Stimulated activated CD4-positive, alpha-beta T cell treated with anti-CD3 and anti-CD28 coated beads, Interleukin-1b, Interleukin-23, amount 100 ng/mL, for 24 hours (primary cell): ENCODE results near the gene DHX29.

Experiments used
- DNase-seq, 4 experiments: peaks; one replicate each; pipeline ENCODE4 v3.0.0-alpha.2; 2020; ENCODE audit warnings: low read depth in 4 of 4, low spot score in 1 of 4

The DHX29 gene

DNA sequence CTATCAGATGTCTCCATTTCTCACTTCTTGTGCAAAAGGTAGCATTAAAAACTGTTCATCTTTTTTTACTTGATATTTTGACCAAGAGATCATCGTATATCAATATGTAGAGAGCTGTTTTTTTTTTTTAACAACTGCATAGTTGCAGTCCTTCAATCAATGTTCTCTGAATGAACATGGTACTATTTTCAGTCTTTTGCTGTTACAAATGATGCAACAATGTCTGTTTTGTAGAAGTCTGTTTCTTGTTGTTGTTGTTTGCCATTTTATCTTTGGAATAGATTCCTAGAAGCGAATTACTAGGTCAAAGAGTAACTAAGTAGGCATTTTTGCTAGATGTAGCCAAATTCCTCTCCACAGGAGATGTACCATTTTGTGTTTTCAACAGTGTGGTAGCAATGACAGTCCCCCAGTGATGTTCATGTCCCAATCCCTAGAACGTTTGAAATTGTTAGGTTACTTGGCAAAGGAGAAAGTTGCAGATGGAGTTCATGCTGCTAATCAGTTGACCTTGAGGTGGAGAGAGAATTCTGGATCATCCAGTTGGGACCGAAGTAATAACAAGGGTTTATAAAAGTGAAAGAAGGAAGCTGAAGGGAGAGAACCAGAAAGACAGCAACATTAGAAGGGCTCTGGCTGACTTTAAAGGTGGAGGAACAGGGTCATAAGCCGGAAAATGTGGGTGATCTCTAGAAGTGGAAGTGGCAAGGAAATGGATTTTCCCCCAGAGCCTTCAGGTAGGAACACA, 6.5 kb upstream of the DHX29 start:
- no peak for DNase-seq

- peak in 2 of 4 experiments; percentile 0 to 5 for DNase-seq
Observed at GRCh38 chr5:55308254-55308836, 851 bp upstream of the DHX29 start.

GRCh38 chr5:55306641-55307382, 682 bp downstream of the DHX29 start:
- peak in 1 of 4 experiments; percentile 1 for DNase-seq

DNA sequence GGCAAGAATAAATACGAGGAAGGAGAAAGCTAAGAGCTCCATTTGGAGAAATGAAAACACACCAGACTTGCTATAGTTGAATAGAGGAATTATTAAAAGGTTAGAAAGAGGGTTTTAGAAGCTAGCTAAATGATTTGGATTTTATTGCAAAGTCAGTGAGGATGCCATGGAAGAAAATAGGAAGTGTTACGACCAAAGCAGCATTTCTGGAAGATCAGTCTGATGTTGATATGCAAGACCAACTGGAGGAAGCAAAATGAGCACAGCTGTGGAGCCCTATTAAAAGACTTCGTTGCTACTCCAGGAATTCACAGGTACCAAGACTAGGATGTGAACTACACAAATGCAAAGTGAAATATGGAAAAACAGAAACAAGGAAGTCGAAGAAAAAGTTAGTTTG, 2.1 kb downstream of the DHX29 start:
- no peak for DNase-seq

GRCh38 chr5:55304584-55304983, 2.9 kb downstream of the DHX29 start:
- no peak for DNase-seq

GRCh38 chr5:55303238-55303690, 4.2 kb downstream of the DHX29 start:
- DNase-seq, result no peak

- no peak for DNase-seq
Observed at GRCh38 chr5:55300890-55301289, 6.6 kb downstream of the DHX29 start.

GRCh38 chr5:55294935-55295334, 12.6 kb downstream of the DHX29 start:
- DNase-seq, result no peak

DNA sequence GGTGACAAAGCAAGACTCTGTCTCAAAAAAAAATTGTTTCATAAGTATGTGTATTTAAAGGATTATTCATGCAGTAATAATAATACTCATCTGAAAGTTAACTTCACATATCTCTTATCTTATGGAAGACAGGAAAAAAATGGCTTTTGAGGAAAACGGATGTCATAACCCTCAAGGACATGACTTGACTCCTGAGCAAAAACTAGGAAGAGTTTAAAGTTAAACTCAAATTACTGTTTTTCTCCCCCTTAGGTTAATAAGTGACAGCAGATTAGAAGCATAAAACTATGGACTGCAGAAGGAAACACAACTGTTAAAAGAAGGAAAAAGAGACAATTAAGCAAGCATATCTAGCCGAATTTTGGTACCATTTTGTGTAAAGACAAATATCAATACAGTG, 16.5 kb downstream of the DHX29 start:
- DNase-seq, result no peak

DNA sequence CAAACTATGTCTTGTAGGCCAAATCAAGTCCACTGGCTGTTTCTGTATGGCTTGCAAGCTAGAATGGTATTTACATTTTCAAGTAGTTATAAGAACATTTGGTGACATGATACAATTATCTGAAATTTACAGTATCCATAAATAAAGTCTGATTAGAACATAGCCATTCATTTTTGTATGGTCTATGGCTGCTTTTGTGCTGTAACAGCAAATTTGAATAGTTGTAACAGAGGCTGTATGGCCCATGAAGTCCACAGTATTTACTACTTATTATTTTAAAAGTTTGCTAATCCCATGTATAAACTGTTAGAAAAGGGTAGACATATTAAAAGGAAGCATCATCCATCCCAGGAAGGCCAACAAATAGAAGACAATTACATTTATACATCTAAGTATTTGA, 17.7 kb downstream of the DHX29 start:
- DNase-seq, result no peak

- no peak for DNase-seq
Observed at GRCh38 chr5:55286411-55286933, 21.0 kb downstream of the DHX29 start.

GRCh38 chr5:55278778-55279177, 28.7 kb downstream of the DHX29 start:
- DNase-seq, result no peak

DNA sequence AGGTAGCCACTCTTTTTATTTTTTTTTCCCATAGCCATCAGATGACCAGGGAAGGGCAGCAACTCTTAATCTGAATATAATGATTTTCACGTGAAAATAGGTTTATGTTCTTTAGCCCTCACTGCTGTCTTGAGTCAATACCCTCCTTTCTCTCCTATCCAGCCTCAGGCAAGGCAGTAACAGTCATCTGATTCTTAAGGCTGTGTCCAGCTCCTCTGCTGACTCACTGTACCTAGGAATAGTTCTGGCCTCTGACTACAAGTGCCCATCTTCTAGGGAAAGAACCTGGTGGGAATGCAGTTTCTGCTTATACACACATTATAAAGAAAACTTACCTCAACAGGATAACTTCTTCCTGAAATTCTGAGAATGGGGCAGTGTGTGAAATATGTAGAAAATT, 30.7 kb downstream of the DHX29 start:
- DNase-seq, result no peak

- DNase-seq, result no peak
Observed at GRCh38 chr5:55258339-55258738, 49.2 kb downstream of the DHX29 start.

- no peak for DNase-seq
Observed at GRCh38 chr5:55254802-55255201, 52.7 kb downstream of the DHX29 start.

- no peak for DNase-seq
Observed at GRCh38 chr5:55250064-55250463, 57.4 kb downstream of the DHX29 start.

DNA sequence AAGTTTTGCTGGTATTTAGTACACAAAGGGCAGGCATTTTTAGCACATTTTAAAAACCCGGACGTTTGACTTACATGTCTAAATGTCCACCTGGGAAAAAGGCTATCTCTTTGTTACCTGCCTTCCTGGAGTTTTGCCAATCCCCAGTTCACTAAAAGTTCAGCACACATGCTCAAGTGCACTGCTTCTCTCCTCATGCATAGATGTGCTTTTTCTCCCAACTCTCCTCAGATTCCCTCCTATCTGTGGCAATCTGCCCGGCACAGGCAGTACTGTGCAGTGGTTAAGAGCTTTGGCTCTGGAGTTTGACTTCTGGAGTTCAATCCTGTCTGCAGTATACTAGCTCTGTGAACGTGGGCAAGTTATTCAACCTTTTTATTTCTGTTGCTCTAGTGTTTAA, 65.7 kb downstream of the DHX29 start:
- no peak for DNase-seq

DNA sequence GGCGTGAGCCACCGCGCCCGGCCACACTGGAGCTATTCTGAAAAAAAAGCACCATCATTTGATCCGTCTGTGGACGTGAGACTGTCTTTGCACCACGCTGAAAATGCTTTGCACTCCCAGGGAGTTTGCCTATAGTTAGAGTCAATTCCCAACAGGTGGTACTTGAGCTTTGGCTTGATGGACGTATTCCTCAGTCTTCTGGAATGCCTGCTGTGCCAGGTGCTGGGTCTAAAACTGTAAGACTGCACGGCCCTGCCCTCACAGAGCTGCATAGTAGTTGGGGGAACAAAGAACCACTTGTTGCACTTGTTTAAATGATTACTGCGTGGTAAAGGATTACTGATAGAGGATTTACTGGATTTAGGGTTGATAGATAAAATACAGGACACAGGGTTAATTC, 70.7 kb downstream of the DHX29 start:
- DNase-seq, result no peak

GRCh38 chr5:55234121-55234700, 73.3 kb downstream of the DHX29 start:
- DNase-seq, result no peak

- peak in 2 of 4 experiments; percentile 49 to 62 for DNase-seq
Observed at GRCh38 chr5:55232985-55233928, 74.2 kb downstream of the DHX29 start, which contains the start of gene CCNO. Gene CCNO (minus strand): TSS chr5:55233608. CDS start chr5:55233523, 85 bp downstream.
